Naive thymus-derived CD4-positive, alpha-beta T cell (primary cell): ENCODE data around the gene SNAPC4. TPM values are rescaled to one million over a fixed set of nuclear protein-coding genes. Genes with fewer than 3 reads are reported as not detected.

Experiments used
- ATAC-seq: fragments of 150-1000 bp; cut with Tn5 transposase; 2 replicates; pipeline ENCODE4 v1.10.0; 2021; ENCODE audit warnings: mild to moderate bottlenecking, moderate library complexity
- CTCF ChIA-PET: fragments of 350-600 bp; sonication (Branson Sonifier 250); formaldehyde crosslinking; loops from one replicate; lab custom pipeline; 2021; ENCODE audit warnings: antibody characterized with exemption; lab: Charles Lee
- POLR2A ChIA-PET: fragments of 350-600 bp; sonication (Branson Sonifier 250); formaldehyde crosslinking; loops from one replicate; lab custom pipeline; 2021; ENCODE audit warnings: antibody characterized with exemption, inconsistent platforms; lab: Charles Lee
- DNase-seq, 9 donors: peaks; one replicate each; pipeline versions ENCODE4 v3.0.0 to v3.0.0-alpha.2; 2020 to 2022; ENCODE audit warnings: mixed read lengths in 1 of 9
- H3K27ac ChIP-seq: one replicate; pipeline ENCODE4 v1.7.0; 2013; ENCODE audit warnings: mild to moderate bottlenecking, low read depth, low read length, moderate library complexity
- H3K27me3 ChIP-seq, 2 donors: one replicate each; pipeline ENCODE4 v1.7.0; 2013; ENCODE audit warnings: low read length in 2 of 2, mild to moderate bottlenecking in 2 of 2, moderate library complexity in 2 of 2; ENCODE audit not compliant: control insufficient read depth in 2 of 2, insufficient read depth in 2 of 2
- H3K36me3 ChIP-seq, 3 experiments: 1 replicate in 2 of 3; 2 replicates in 1 of 3; pipeline ENCODE4 v1.7.0; 2013; ENCODE audit warnings: low read length in 3 of 3, mild to moderate bottlenecking in 3 of 3, moderate library complexity in 1 of 3; ENCODE audit not compliant: insufficient read depth in 3 of 3, control insufficient read depth in 2 of 3
- H3K4me1 ChIP-seq, 2 donors: one replicate each; pipeline ENCODE4 v1.7.0; 2013; ENCODE audit warnings: low read length in 2 of 2, mild to moderate bottlenecking in 2 of 2, moderate library complexity in 1 of 2; ENCODE audit not compliant: control insufficient read depth in 2 of 2, insufficient read depth in 2 of 2
- H3K4me3 ChIP-seq: 2 replicates; pipeline ENCODE4 v1.7.0; 2013; ENCODE audit warnings: mild to moderate bottlenecking, low read length
- H3K9me3 ChIP-seq, 3 experiments: 1 replicate in 2 of 3; 2 replicates in 1 of 3; pipeline ENCODE4 v1.7.0; 2013; ENCODE audit warnings: low read length in 3 of 3; ENCODE audit not compliant: control insufficient read depth in 2 of 3
- H3K27ac Mint-ChIP-seq, 9 donors: one replicate each; pipeline ENCODE4 v1.8.0; 2020 to 2022; ENCODE audit warnings: mixed read lengths in 9 of 9, mild to moderate bottlenecking in 8 of 9, moderate library complexity in 5 of 9, inconsistent platforms in 2 of 9
- H3K27me3 Mint-ChIP-seq, 5 donors: one replicate each; pipeline ENCODE4 v1.8.0; 2021 to 2022; ENCODE audit warnings: mixed read lengths in 5 of 5, mild to moderate bottlenecking in 1 of 5
- H3K36me3 Mint-ChIP-seq, 5 donors: one replicate each; pipeline ENCODE4 v1.8.0; 2020 to 2022; ENCODE audit warnings: mixed read lengths in 5 of 5, mild to moderate bottlenecking in 3 of 5, inconsistent platforms in 1 of 5
- H3K4me1 Mint-ChIP-seq, 7 donors: one replicate each; pipeline ENCODE4 v1.8.0; 2020 to 2022; ENCODE audit warnings: mixed read lengths in 7 of 7, mild to moderate bottlenecking in 3 of 7, inconsistent platforms in 1 of 7
- H3K4me3 Mint-ChIP-seq, 10 donors: one replicate each; pipeline ENCODE4 v1.8.0; 2020 to 2022; ENCODE audit warnings: mild to moderate bottlenecking in 10 of 10, mixed read lengths in 10 of 10, moderate library complexity in 6 of 10, inconsistent platforms in 2 of 10
- H3K9me3 Mint-ChIP-seq, 11 donors: one replicate each; pipeline ENCODE4 v1.8.0; 2020 to 2022; ENCODE audit warnings: mixed read lengths in 11 of 11, mild to moderate bottlenecking in 4 of 11, inconsistent platforms in 1 of 11, moderate library complexity in 1 of 11
- intact Hi-C, 2 donors: fragments of 100-400 bp; cut with micrococcal nuclease; formaldehyde crosslinking; loops; one replicate each; pipeline ENCODE4 v1.15.1; 2023
- polyA plus RNA-seq, 2 donors: library from polyadenylated mRNA; unstranded; fragments of 300-500 nt; fragmentation: Illumina TruSeq; gene quantifications; one replicate each; pipeline ENCODE4 v1.2.3, GENCODE V29; 2021
- total RNA-seq, 6 experiments: library from RNA in 5 of 6; stranded (reverse) in 5 of 6; gene quantifications; 1 replicate in 5 of 6; 2 replicates in 1 of 6; pipeline ENCODE4 v1.2.3 and lab custom pipeline; 2021 to 2026

The SNAPC4 gene
- total and polyA plus RNA-seq, 7 experiments from 2014 or later = 1.2 to 16.3 (median 12.6) TPM

- no peak overlapping the region for H3K27ac Mint-ChIP-seq
- Histone ChIP-seq H3K9me3 (no peaks in the 10 kb centered on the region), H3K4me1 (no peaks in the 10 kb centered on the region), H3K27ac (no peak overlapping the region), H3K27me3 (no peaks in the 10 kb centered on the region), H3K36me3 (peaks cover 6 to 91% (median 17%) of the 10 kb centered on the region in 3 experiments), H3K4me3 (no peak overlapping the region)
- ChIA-PET POLR2A (interaction anchor here (0.6 to 1.5 kb wide), 2 partner anchors 12 to 17 kb away, joined by 3 read pairs; no protein-coding TSS in a partner anchor), CTCF (no interaction called here)
- H3K9me3 Mint-ChIP-seq = no peaks in the 10 kb centered on the region
- H3K27me3 Mint-ChIP-seq = no peaks in the 10 kb centered on the region
- H3K36me3 Mint-ChIP-seq = peaks cover 0 to 41% (median 17%) of the 10 kb centered on the region in 5 donors
- peaks cover 0 to 4% (median 0%) of the 10 kb centered on the region in 7 donors for H3K4me1 Mint-ChIP-seq
- DNase-seq = no peak
- no peak overlapping the region for H3K4me3 Mint-ChIP-seq
- intact Hi-C loops = no loop called here
- no peak for ATAC-seq
These were observed 8.0 kb downstream of the SNAPC4 start for GRCh38 chr9:136391737-136392537.

GRCh38 chr9:136389396-136389795 lies 10.6 kb downstream of the SNAPC4 start:
- Mint-ChIP-seq H3K9me3 (no peaks in the 10 kb centered on the region), H3K27ac (no peak overlapping the region), H3K4me1 (peaks cover 8 to 18% (median 15%) of the 10 kb centered on the region in 7 donors), H3K36me3 (peaks cover 0 to 43% (median 26%) of the 10 kb centered on the region in 5 donors), H3K4me3 (no peak overlapping the region), H3K27me3 (no peaks in the 10 kb centered on the region)
- H3K9me3 ChIP-seq = no peaks in the 10 kb centered on the region
- POLR2A ChIA-PET = interaction anchor here (1.6 kb wide), 1 partner anchor 21 kb away, joined by 3 read pairs; the partner anchor contains the start of genes ENTR1 and PMPCA
- peaks cover 0 to 73% (median 6%) of the 10 kb centered on the region in 3 experiments for H3K36me3 ChIP-seq
- DNase-seq (no peak), ATAC-seq (no peak)
- CTCF ChIA-PET = interaction anchor here (1.5 kb wide), 1 partner anchor 12 kb away, joined by 8 read pairs; no protein-coding TSS in a partner anchor
- H3K4me1 ChIP-seq = peaks cover 8 to 17% of the 10 kb centered on the region in 2 donors
- intact Hi-C loops = no loop called here
- H3K27ac ChIP-seq = no peak overlapping the region
- no peak overlapping the region for H3K4me3 ChIP-seq
- H3K27me3 ChIP-seq = no peaks in the 10 kb centered on the region

DNA sequence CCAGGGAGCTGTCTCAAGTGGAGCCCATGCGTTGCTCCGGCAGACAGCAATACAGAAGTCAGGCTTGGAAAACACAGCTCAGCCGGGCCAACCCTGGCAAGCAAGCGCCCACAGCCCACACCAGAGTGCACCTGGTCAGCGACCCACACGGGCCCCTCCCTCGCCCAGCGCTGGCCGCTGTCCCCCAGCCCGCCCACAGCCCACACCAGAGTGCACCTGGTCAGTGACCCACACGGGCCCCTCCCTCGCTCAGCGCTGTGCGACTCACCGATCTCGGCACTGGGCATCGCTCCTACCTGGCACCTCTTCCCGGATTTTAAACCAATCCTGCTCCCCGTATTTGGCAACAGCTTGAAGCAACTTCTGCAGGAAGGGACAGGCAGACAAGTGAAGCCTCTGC lies 12.8 kb downstream of the SNAPC4 start:
- Histone ChIP-seq H3K36me3 (peaks cover 0 to 73% (median 6%) of the 10 kb centered on the region in 3 experiments), H3K27ac (no peak overlapping the region), H3K9me3 (no peaks in the 10 kb centered on the region), H3K4me3 (no peak overlapping the region), H3K4me1 (peaks cover 8 to 20% of the 10 kb centered on the region in 2 donors), H3K27me3 (no peaks in the 10 kb centered on the region)
- intact Hi-C loops = no loop called here
- CTCF ChIA-PET = no interaction called here
- Mint-ChIP-seq H3K36me3 (peaks cover 0 to 43% (median 26%) of the 10 kb centered on the region in 5 donors), H3K9me3 (no peaks in the 10 kb centered on the region), H3K27me3 (no peaks in the 10 kb centered on the region), H3K4me1 (peaks cover 8 to 22% (median 16%) of the 10 kb centered on the region in 7 donors), H3K27ac (no peak overlapping the region), H3K4me3 (no peak overlapping the region)
- no peak for DNase-seq
- POLR2A ChIA-PET = interaction anchor here (1.2 kb wide), 1 partner anchor 23 kb away, joined by 4 read pairs; no protein-coding TSS in a partner anchor
- no peak for ATAC-seq

DNA sequence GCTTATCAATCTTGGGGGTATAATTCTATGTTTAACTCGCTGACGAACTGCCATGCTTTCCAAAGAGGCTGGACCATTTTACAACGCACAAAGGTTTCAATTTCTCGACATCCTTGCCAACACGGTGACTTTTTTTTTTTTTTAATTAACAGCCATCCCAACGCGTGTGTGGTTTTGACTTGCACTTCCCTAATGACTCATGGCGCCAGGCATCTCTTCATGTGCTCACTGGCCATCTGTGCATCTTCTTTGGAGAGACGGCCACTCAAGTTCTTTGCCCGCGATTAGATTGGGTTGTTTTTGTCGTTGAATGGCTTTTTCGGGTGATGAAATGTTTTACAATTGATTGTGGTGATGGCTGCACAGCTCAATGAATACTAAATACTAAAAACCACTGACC lies 14.0 kb downstream of the SNAPC4 start:
- no peak overlapping the region for H3K27ac ChIP-seq
- H3K36me3 ChIP-seq = peaks cover 0 to 73% (median 3%) of the 10 kb centered on the region in 3 experiments
- POLR2A ChIA-PET = no interaction called here
- H3K27me3 Mint-ChIP-seq = no peaks in the 10 kb centered on the region
- peaks cover 0 to 34% (median 21%) of the 10 kb centered on the region in 5 donors for H3K36me3 Mint-ChIP-seq
- H3K4me3 ChIP-seq = no peak overlapping the region
- H3K9me3 ChIP-seq = no peaks in the 10 kb centered on the region
- H3K4me1 ChIP-seq = peaks cover 8 to 20% of the 10 kb centered on the region in 2 donors
- DNase-seq = no peak
- CTCF ChIA-PET = interaction anchor here (0.9 kb wide), 1 partner anchor 73 kb away, joined by 3 read pairs; no protein-coding TSS in a partner anchor
- intact Hi-C loops = no loop called here
- H3K27me3 ChIP-seq = no peaks in the 10 kb centered on the region
- peak overlapping the region in 1 of 10 donors; percentile 23 for H3K4me3 Mint-ChIP-seq
- no peak for ATAC-seq
- no peaks in the 10 kb centered on the region for H3K9me3 Mint-ChIP-seq
- H3K27ac Mint-ChIP-seq = peak overlapping the region in 2 of 9 donors; percentile 30 to 52
- peaks cover 8 to 22% (median 16%) of the 10 kb centered on the region in 7 donors for H3K4me1 Mint-ChIP-seq

GRCh38 chr9:136385015-136385414 lies 15.0 kb downstream of the SNAPC4 start:
- no peaks in the 10 kb centered on the region for H3K27me3 ChIP-seq
- peaks cover 0 to 81% (median 3%) of the 10 kb centered on the region in 3 experiments for H3K36me3 ChIP-seq
- ChIA-PET POLR2A (interaction anchor here (0.7 kb wide), 1 partner anchor 60 kb away, joined by 3 read pairs; no protein-coding TSS in a partner anchor), CTCF (no interaction called here)
- Mint-ChIP-seq H3K36me3 (peaks cover 0 to 32% (median 20%) of the 10 kb centered on the region in 5 donors), H3K4me3 (peak overlapping the region in 6 of 10 donors; percentile 8 to 63 (median 20)), H3K27me3 (no peaks in the 10 kb centered on the region), H3K27ac (peak overlapping the region in 4 of 9 donors; percentile 6 to 64 (median 24)), H3K9me3 (no peaks in the 10 kb centered on the region), H3K4me1 (peaks cover 8 to 22% (median 16%) of the 10 kb centered on the region in 7 donors)
- no peaks in the 10 kb centered on the region for H3K9me3 ChIP-seq
- H3K27ac ChIP-seq = no peak overlapping the region
- DNase-seq = peak in 6 of 9 donors; percentile 16 to 57 (median 40)
- peaks cover 8 to 20% of the 10 kb centered on the region in 2 donors for H3K4me1 ChIP-seq
- intact Hi-C loops = loop anchor here in 1 of 2 donors (1.0 kb wide), 2 partner anchors 15 to 22 kb away; partner anchors contain the start of genes DNLZ and SNAPC4
- ATAC-seq = peak; percentile 51
- H3K4me3 ChIP-seq = no peak overlapping the region

DNA sequence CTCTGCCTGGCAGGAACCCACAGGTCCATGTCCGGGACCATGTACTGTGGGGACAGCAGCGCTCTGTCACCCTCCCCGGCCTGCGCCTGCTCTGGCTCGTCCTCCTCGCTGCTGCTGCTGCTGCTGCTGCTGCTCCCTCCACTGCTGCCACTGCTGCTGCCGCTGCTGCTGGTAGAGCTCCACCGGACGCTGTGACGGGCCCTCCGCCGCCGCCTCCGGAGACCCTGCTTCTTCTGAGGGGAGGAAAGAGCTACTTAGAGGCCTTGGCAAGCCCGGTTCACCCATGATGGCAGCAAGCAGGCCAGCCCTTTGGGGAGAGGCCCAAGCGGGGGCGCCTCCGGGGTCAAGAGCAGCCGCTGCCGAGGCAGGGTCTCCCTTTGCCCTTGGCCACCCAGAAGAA lies 16.5 kb downstream of the SNAPC4 start:
- Mint-ChIP-seq H3K4me1 (peaks cover 7 to 22% (median 16%) of the 10 kb centered on the region in 7 donors), H3K27me3 (no peaks in the 10 kb centered on the region), H3K27ac (no peak overlapping the region), H3K9me3 (no peaks in the 10 kb centered on the region), H3K36me3 (peaks cover 0 to 26% (median 15%) of the 10 kb centered on the region in 5 donors), H3K4me3 (no peak overlapping the region)
- CTCF ChIA-PET = no interaction called here
- H3K4me1 ChIP-seq = peaks cover 8 to 20% of the 10 kb centered on the region in 2 donors
- H3K27ac ChIP-seq = no peak overlapping the region
- POLR2A ChIA-PET = no interaction called here
- ATAC-seq = no peak
- no peaks in the 10 kb centered on the region for H3K9me3 ChIP-seq
- DNase-seq = no peak
- H3K4me3 ChIP-seq = no peak overlapping the region
- H3K27me3 ChIP-seq = no peaks in the 10 kb centered on the region
- intact Hi-C loops = no loop called here
- peaks cover 0 to 81% (median 2%) of the 10 kb centered on the region in 3 experiments for H3K36me3 ChIP-seq
